Naive thymus-derived CD4-positive, alpha-beta T cell (primary cell): Measurements from ENCODE around the gene ZBTB21. TPM values are rescaled to one million over a fixed set of nuclear protein-coding genes. Genes with fewer than 3 reads are reported as not detected.

Experiments used
- polyA plus RNA-seq, 2 donors: library from polyadenylated mRNA; unstranded; fragments of 300-500 nt; fragmentation: Illumina TruSeq; gene quantifications; one replicate each; pipeline ENCODE4 v1.2.3, GENCODE V29; 2021
- total RNA-seq, 6 experiments: library from RNA in 5 of 6; stranded (reverse) in 5 of 6; gene quantifications; 1 replicate in 5 of 6; 2 replicates in 1 of 6; pipeline ENCODE4 v1.2.3 and lab custom pipeline; 2021 to 2026

Gene ZBTB21
- total and polyA plus RNA-seq, 7 experiments from 2014 or later, result 4.3 to 137 (median 24.3) TPM

Other genes with a start within 250 kb of the ZBTB21 start
- gene RIPK4, start 243.3 kb downstream of the ZBTB21 start, total RNA-seq, result 1 to 10 TPM in 1 of 5 experiments, under 1 TPM in 3, not detected in 1; 0.30 to 2.2 (median 0.62) TPM
- under 1 TPM; 0.24 to 0.33 TPM for gene RIPK4, start 243.3 kb downstream of the ZBTB21 start, polyA plus RNA-seq
- gene PRDM15, start 131.0 kb downstream of the ZBTB21 start, total RNA-seq, result 10 to 100 TPM in 4 of 5 experiments, 1 to 10 TPM in 1; 10.0 to 20.1 (median 15.9) TPM
- 1 to 10 TPM; 1.3 to 2.0 TPM for gene PRDM15, start 131.0 kb downstream of the ZBTB21 start, polyA plus RNA-seq
- 10 to 100 TPM in 4 of 5 experiments, 1 to 10 TPM in 1; 7.1 to 14.8 (median 14.0) TPM for gene C2CD2, start 56.3 kb downstream of the ZBTB21 start, total RNA-seq
- 1 to 10 TPM; 2.8 to 4.9 TPM for gene C2CD2, start 56.3 kb downstream of the ZBTB21 start, polyA plus RNA-seq
- gene UMODL1, start 61.0 kb upstream of the ZBTB21 start, total RNA-seq, result 1 to 10 TPM in 2 of 5 experiments, under 1 TPM in 2, not detected in 1; 0.34 to 1.7 (median 1.1) TPM
- gene UMODL1, start 61.0 kb upstream of the ZBTB21 start, polyA plus RNA-seq, result under 1 TPM; 0.11 to 0.14 TPM
- 10 to 100 TPM in 3 of 5 experiments, under 1 TPM in 2; 0.67 to 49.7 (median 17.0) TPM for gene ABCG1, start 208.8 kb upstream of the ZBTB21 start, total RNA-seq
- gene ABCG1, start 208.8 kb upstream of the ZBTB21 start, polyA plus RNA-seq, result 10 to 100 TPM; 11.1 to 25.3 TPM